Hepatocyte (in vitro differentiated cells): ENCODE measurements around the gene STMND1. TPM values are rescaled to one million over a fixed set of nuclear protein-coding genes. Genes with fewer than 3 reads are reported as not detected.

ENCODE experiments used
- DNase-seq: peaks from one replicate; pipeline ENCODE4 v3.0.0-alpha.2; 2016; ENCODE audit warnings: low spot score
- H2AFZ ChIP-seq: fragments of 200-600 bp; sonication (generic); 2 replicates; pipeline ENCODE4 v1.6.0; 2016; ENCODE audit warnings: antibody characterized with exemption, mild to moderate bottlenecking
- H3K27ac ChIP-seq: fragments of 200-600 bp; sonication (generic); 2 replicates; pipeline ENCODE4 v1.5.1; 2016; ENCODE audit warnings: mild to moderate bottlenecking
- H3K27me3 ChIP-seq: fragments of 200-600 bp; sonication (generic); 2 replicates; pipeline ENCODE4 v1.6.1; 2016
- H3K36me3 ChIP-seq: fragments of 200-600 bp; sonication (generic); replicated peaks from 2 replicates; pipeline ENCODE4 v1.5.1; 2016; ENCODE audit warnings: low read depth; ENCODE audit not compliant: insufficient read depth
- H3K4me1 ChIP-seq: fragments of 200-600 bp; sonication (generic); 2 replicates; pipeline ENCODE4 v1.5.1; 2016; ENCODE audit warnings: mild to moderate bottlenecking, moderate library complexity; ENCODE audit not compliant: insufficient read depth
- H3K4me2 ChIP-seq: fragments of 200-600 bp; sonication (generic); 2 replicates; pipeline ENCODE4 v1.6.0; 2016
- H3K4me3 ChIP-seq: fragments of 200-600 bp; sonication (generic); 2 replicates; pipeline ENCODE4 v1.5.1; 2016; ENCODE audit warnings: mild to moderate bottlenecking
- H3K79me2 ChIP-seq: fragments of 200-600 bp; sonication (generic); 2 replicates; pipeline ENCODE4 v1.6.0; 2017; ENCODE audit warnings: mild to moderate bottlenecking
- H3K9me2 ChIP-seq: fragments of 200-600 bp; sonication (generic); replicated peaks from 2 replicates; pipeline ENCODE4 v1.6.0; 2017; ENCODE audit warnings: mild to moderate bottlenecking; ENCODE audit not compliant: insufficient read depth
- H3K9me3 ChIP-seq: fragments of 200-600 bp; sonication (generic); 2 replicates; pipeline ENCODE4 v1.5.1; 2016; ENCODE audit warnings: low read depth, mild to moderate bottlenecking
- H4K20me1 ChIP-seq: fragments of 200-600 bp; sonication (generic); 2 replicates; pipeline ENCODE4 v1.6.0; 2016; ENCODE audit warnings: mild to moderate bottlenecking; ENCODE audit not compliant: insufficient read depth, poor library complexity, severe bottlenecking
- CTCF ChIP-seq: fragments of 200-600 bp; sonication (generic); IDR thresholded peaks from 2 replicates; pipeline ENCODE4 v1.5.1; 2016; ENCODE audit warnings: antibody characterized with exemption, mild to moderate bottlenecking; ENCODE audit not compliant: poor library complexity
- EZH2 ChIP-seq: fragments of 200-600 bp; sonication (generic); IDR thresholded peaks from 2 replicates; pipeline ENCODE4 v1.6.1; 2016; ENCODE audit warnings: antibody characterized with exemption, mild to moderate bottlenecking, borderline replicate concordance
- EZH2phosphoT487 ChIP-seq: fragments of 200-600 bp; sonication (generic); IDR thresholded peaks from one replicate; pipeline ENCODE4 v1.6.1; 2018; ENCODE audit warnings: antibody characterized with exemption, mild to moderate bottlenecking, low read depth, moderate library complexity; ENCODE audit not compliant: unreplicated experiment, severe bottlenecking
- WGBS: methylation state at CpG from one replicate; pipeline ENCODE4 v1.1.6; 2016; ENCODE audit warnings: low lambda C conversion rate; ENCODE audit errors: missing lambda C conversion rate; 5-methylcytosine and 5-hydroxymethylcytosine counted together
- polyA plus RNA-seq: library from polyadenylated mRNA; unstranded; fragments of >200 nt; fragmentation: Nextera tagmentation; extraction: Ambion mirVana; gene quantifications from 2 replicates; pipeline ENCODE4 v1.2.1, GENCODE V29; 2016
- total RNA-seq: library from RNA; depleted of rRNA; stranded (reverse); fragments of >200 nt; gene quantifications from 2 replicates; pipeline ENCODE4 v1.2.3, GENCODE V29; 2014

Gene STMND1
- total and polyA plus RNA-seq, 2 experiments from 2014 or later = 0.27 TPM; not detected in 1

- H3K9me3 ChIP-seq = no peaks in the 10 kb centered on the region
- peak overlapping the region; percentile 61 for H3K27ac ChIP-seq
- WGBS = 47% methylated on average over 5 of the region's 5 CpGs
These were observed 13.6 kb downstream of the STMND1 start for GRCh38 chr6:17115251-17116116.

GRCh38 chr6:17116117-17116440, 14.2 kb downstream of the STMND1 start:
- H3K4me2 ChIP-seq = no peak overlapping the region
- TF ChIP-seq CTCF = no peak
- no peak for TF ChIP-seq EZH2phosphoT487
- no peak for TF ChIP-seq EZH2

More at GRCh38 chr6:17115251-17116116, 13.6 kb downstream of the STMND1 start:
- Histone ChIP-seq H3K9me2 (no peaks in the 10 kb centered on the region), H2AFZ (no peak overlapping the region), H4K20me1 (no peaks in the 10 kb centered on the region), H3K4me3 (no peak overlapping the region), H3K79me2 (no peaks in the 10 kb centered on the region), H3K27me3 (no peaks in the 10 kb centered on the region), H3K36me3 (no peaks in the 10 kb centered on the region), H3K4me2 (no peak overlapping the region), H3K4me1 (peaks cover 10% of the 10 kb centered on the region)
- TF ChIP-seq EZH2 = no peak
- no peak for TF ChIP-seq EZH2phosphoT487
- DNase-seq = peak; percentile 75

GRCh38 chr6:17120019-17120418, 18.2 kb downstream of the STMND1 start:
- no peaks in the 10 kb centered on the region for H4K20me1 ChIP-seq
- H3K9me3 ChIP-seq = no peaks in the 10 kb centered on the region
- no peaks in the 10 kb centered on the region for H3K9me2 ChIP-seq
- H3K27ac ChIP-seq = no peak overlapping the region
- no peaks in the 10 kb centered on the region for H3K27me3 ChIP-seq
- H3K4me3 ChIP-seq = no peak overlapping the region
- no peaks in the 10 kb centered on the region for H3K79me2 ChIP-seq
- H3K4me2 ChIP-seq = peak overlapping the region; percentile 13
- peaks cover 10% of the 10 kb centered on the region for H3K4me1 ChIP-seq
- 74% methylated on average over 6 of the region's 6 CpGs for WGBS
- no peak overlapping the region for H2AFZ ChIP-seq
- TF ChIP-seq EZH2 (no peak), CTCF (no peak), EZH2phosphoT487 (no peak)
- DNase-seq = no peak
- no peaks in the 10 kb centered on the region for H3K36me3 ChIP-seq

More at GRCh38 chr6:17116117-17116440, 14.2 kb downstream of the STMND1 start:
- Histone ChIP-seq H3K4me3 (no peak overlapping the region), H3K9me3 (no peaks in the 10 kb centered on the region), H2AFZ (no peak overlapping the region), H3K4me1 (peaks cover 10% of the 10 kb centered on the region), H3K36me3 (no peaks in the 10 kb centered on the region), H3K79me2 (no peaks in the 10 kb centered on the region), H3K27ac (peak overlapping the region; percentile 17), H3K9me2 (no peaks in the 10 kb centered on the region), H4K20me1 (no peaks in the 10 kb centered on the region), H3K27me3 (no peaks in the 10 kb centered on the region)
- DNase-seq = no peak
- 57% methylated on average over 2 of the region's 2 CpGs for WGBS

- no peaks in the 10 kb centered on the region for H4K20me1 ChIP-seq
- no peak for TF ChIP-seq EZH2
- no peak for TF ChIP-seq EZH2phosphoT487
- no peak for TF ChIP-seq CTCF
- no peak overlapping the region for H3K27ac ChIP-seq
- no peaks in the 10 kb centered on the region for H3K36me3 ChIP-seq
- no peak for DNase-seq
- no peaks in the 10 kb centered on the region for H3K4me1 ChIP-seq
- H2AFZ ChIP-seq = no peak overlapping the region
- no peaks in the 10 kb centered on the region for H3K9me2 ChIP-seq
- no peaks in the 10 kb centered on the region for H3K79me2 ChIP-seq
- 59% methylated on average over 4 of the region's 4 CpGs for WGBS
- H3K4me2 ChIP-seq = no peak overlapping the region
- H3K4me3 ChIP-seq = no peak overlapping the region
- no peaks in the 10 kb centered on the region for H3K9me3 ChIP-seq
- H3K27me3 ChIP-seq = no peaks in the 10 kb centered on the region
These were observed 23.6 kb downstream of the STMND1 start for GRCh38 chr6:17125407-17125806.
